Left lobe of liver (tissue), 2 donors: ENCODE data around the gene TOM1L2. TPM values are rescaled to one million over a fixed set of nuclear protein-coding genes. Genes with fewer than 3 reads are reported as not detected.
A peak's percentile ranks its signal among the peaks of the same experiment; 100 is the strongest.

ENCODE experiments used
- ATAC-seq: fragments of 200-7000 bp; cut with Tn5 transposase; one replicate; pipeline ENCODE4 v1.9.1; 2020; ENCODE audit warnings: mild to moderate bottlenecking, moderate library complexity
- DNase-seq: peaks from one replicate; pipeline ENCODE4 v3.0.0-alpha.2; 2020; ENCODE audit warnings: low spot score
- total RNA-seq: library from RNA; stranded (reverse); gene quantifications from one replicate; pipeline ENCODE4 v1.2.1, GENCODE V29; 2021
- donor health status: DM: no; HTN: no; CAD: no; lungs with moderate emphysema.
- donor health status: DM: no; HTN: yes; CAD: no.

TOM1L2 gene
- total RNA-seq, 1 donor from 2014 or later = 17.6 TPM

GRCh38 chr17:17880577-17881196, 91.5 kb downstream of the TOM1L2 start:
- no peak for ATAC-seq
- no peak for DNase-seq

GRCh38 chr17:17877529-17878358, 94.5 kb downstream of the TOM1L2 start:
- DNase-seq = peak; percentile 83

DNA sequence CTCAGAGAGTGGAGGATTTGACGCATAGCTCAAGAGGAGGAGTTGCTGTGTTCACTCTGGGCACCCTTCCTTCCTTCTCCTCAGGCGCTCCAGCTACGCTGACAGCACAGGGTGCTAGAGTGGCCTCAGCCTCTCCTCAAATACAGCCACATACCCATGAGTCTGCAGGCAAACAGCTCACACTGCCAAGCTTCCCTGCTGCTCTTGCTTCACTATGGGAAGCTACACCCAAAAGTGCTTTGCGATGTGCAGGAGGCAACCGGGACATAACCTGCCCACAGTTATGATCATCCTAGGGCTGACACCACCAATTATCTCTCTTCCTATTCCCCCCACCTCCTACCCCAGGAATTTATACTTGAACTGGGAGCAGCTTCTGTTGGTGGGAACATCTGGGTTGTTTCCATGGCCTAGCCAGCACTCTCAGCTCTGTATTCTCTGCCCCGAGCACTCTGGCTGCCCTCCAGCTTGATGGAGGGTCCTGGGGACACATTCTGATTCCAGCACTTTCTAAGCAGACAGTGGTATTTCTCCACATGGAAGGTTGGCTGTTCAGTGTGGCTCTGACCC, 95.2 kb downstream of the TOM1L2 start:
- ATAC-seq = peak; percentile 69

More at GRCh38 chr17:17877529-17878358, 94.5 kb downstream of the TOM1L2 start:
- ATAC-seq = peak; percentile 88

GRCh38 chr17:17874478-17874877, 97.7 kb downstream of the TOM1L2 start:
- ATAC-seq (no peak), DNase-seq (no peak)

More for the DNA sequence above, 95.2 kb downstream of the TOM1L2 start:
- peak; percentile 64 for DNase-seq

DNA sequence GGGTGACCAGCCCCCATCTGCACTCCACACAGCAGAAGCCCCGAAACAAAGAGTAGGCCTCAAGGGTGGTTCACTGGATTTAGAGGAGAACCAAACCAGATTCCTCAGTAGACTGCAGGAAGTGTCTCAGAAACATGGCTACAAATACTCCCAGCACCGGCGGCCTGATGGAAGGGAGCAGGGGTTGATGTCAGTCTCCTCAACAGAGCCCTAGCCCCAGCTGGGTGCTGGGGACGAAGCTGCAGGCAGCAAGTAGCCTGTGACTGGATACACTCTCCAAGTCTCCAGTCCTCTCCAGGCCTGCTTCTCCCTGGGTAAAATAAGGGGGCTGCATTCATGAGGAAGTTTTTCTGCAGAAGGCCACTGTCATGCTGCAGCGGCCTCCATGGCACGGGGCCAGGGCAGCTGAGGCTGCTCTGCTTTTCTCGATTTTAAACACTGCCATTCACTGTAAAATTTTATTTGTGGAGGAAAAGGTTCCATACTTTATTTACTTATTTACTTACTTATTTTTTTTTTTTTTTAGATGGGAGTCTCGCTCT, 98.7 kb downstream of the TOM1L2 start:
- ATAC-seq = no peak
- DNase-seq = no peak

- ATAC-seq (no peak), DNase-seq (no peak)
Measured at GRCh38 chr17:17872547-17873345, 99.5 kb downstream of the TOM1L2 start.

DNA sequence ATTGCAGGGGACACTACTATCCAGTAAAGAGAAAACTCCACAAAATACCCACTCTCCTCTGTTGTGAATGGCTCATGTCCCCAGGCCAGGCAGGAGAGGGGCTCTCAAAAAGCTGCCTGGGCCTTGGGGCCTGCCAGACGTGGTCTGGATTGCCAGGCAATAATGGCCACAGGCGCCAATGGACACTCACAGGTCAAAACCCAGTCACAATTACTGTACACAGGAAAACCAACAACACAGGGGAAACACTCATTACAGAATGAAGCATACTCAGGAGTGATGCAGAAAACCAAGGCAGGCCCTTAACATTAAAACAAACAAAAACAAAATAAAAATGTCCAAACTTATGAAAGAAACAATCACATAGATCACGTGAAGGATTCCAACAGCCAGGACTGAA, 100.3 kb downstream of the TOM1L2 start:
- DNase-seq (no peak), ATAC-seq (no peak)

GRCh38 chr17:17870247-17870646, 102.0 kb downstream of the TOM1L2 start:
- DNase-seq (no peak), ATAC-seq (no peak)

DNA sequence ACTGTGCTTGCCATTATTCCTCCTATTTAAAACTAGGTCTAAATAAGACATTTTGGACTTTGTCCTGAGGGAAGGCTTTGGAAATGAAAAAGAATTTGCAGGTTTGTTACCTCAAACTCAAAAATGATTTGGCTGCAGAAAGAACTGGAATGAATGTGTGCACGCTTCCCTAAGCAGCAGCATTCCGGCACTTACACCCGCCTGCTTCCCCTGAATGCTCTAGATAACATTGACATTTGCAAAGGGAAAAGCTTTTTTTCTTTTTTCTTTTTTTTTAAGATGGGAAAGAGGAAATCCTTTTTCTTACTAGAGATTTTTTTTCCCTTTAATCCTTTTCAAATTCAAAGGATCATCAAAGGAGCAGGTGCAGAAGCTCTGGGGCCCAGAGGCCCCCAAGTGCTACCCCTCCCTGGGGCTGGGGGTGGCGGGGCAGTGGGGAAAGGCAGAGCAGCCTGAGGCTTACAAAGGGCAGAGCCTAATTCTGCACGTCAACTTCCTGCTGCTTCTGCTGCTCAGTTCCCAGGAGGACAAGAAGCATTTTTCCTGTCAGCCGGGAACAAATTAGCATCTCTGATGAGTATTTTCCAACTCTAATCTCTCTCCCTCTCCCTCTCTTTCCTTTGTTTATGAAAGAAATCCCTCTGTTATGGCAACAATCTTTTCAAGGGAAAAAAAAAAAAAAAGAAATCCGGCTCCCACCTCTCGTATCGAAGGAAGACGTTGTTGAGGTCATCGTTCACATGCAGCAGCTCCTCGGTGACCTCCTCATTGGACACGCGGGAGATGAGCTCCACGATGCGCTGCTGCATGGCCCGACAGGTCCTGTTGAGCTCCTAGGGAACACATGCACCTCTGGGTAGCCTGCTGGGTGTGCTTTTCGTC, 103.3 kb downstream of the TOM1L2 start:
- no peak for DNase-seq
- ATAC-seq = peak; percentile 51

DNA sequence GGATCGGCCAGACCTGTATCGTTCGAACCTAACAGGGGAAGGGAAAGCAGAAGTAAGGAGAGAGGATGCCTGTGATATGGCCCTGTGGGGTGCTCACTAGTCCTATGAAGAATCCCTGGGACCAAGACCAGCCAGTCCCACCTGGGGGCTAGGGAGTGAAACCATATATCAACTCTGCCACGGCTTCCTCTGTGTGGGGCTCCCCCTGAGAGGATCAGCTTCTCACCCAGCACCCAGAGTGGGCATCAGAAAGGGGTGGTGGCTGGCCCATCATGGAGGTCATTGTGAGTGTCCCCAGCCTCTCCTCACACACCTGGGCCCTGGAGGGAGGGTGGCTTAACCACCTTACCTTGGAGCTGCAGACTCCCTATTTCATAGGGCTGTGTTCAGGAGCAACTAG, 105.3 kb downstream of the TOM1L2 start:
- ATAC-seq = no peak
- DNase-seq = no peak

- DNase-seq (no peak), ATAC-seq (no peak)
Measured at GRCh38 chr17:17866425-17866824, 105.8 kb downstream of the TOM1L2 start.

- ATAC-seq (no peak), DNase-seq (no peak)
Measured at GRCh38 chr17:17865035-17865434, 107.2 kb downstream of the TOM1L2 start.

- DNase-seq (no peak), ATAC-seq (no peak)
Measured at GRCh38 chr17:17860766-17861107, 111.5 kb downstream of the TOM1L2 start.

DNA sequence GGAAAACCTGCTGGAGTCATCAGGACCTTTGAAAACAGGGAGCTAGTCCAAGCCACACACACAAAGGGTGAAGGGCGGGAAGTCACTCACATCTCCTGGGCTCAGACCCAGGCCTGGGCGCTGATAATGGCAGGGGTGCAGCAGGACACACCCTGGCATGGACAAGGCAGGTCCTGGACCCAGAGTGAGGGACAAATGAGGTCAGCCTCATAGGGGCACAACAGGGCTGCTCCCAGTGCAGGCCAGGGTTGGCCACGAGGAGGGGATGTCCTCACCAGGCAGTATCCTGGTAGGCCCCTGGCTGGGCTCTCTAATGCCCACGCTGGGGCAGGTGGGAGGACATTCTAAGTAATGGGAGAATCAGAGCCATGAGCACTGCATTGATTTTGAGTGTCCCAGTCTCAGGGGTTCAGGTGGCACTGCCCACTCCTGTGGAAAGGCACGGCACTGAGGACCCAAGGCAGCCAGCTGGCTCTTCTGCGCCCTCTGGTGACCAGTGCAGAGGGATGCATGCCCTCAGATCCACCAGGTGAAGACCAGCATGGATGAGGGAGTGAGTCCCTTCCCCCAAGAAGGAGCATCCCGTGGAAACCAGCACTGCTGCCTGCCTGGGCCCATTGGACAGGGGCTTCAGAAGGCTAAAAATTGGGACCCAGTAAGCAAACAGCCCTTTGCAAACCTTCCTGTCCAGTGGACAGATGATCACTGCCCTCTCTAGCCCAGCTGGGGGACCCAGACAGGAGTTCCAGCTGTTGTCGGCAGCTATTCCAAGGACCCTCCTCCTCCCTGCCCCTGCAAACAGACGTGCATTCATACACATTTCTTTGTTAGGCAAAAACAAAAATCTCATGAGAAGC, 112.1 kb downstream of the TOM1L2 start:
- ATAC-seq = peak; percentile 93
- peak; percentile 95 for DNase-seq

- no peak for DNase-seq
- no peak for ATAC-seq
Measured at GRCh38 chr17:17857496-17857895, 114.7 kb downstream of the TOM1L2 start.

DNA sequence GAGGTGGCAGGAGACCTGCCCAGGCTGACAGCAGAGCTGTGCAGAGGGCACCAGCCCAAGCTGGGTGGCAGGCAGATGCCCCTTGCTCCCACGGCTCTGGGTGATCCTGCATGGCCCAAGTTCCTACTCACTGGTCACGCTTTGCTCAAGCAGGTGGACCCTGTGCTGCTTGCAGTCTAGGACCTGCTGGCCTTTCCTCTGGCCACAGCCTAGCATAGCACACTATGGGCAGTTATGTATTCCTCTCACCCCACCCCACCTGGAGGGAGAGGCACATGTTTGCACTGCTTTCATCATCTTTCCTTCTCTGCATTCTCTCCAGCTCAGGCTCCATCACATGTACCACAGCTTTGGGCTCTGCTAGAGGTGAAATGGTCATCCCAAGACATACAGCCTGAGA, 115.8 kb downstream of the TOM1L2 start:
- ATAC-seq (peak; percentile 11), DNase-seq (no peak)

GRCh38 chr17:17855976-17856375, 116.2 kb downstream of the TOM1L2 start:
- DNase-seq (no peak), ATAC-seq (no peak)

- ATAC-seq (no peak), DNase-seq (no peak)
Measured at GRCh38 chr17:17853811-17854447, 118.3 kb downstream of the TOM1L2 start.

GRCh38 chr17:17852930-17853329, 119.3 kb downstream of the TOM1L2 start:
- DNase-seq = no peak
- ATAC-seq = no peak
